Body of pancreas (tissue), 4 donors: Measurements from ENCODE around the gene RIPOR2. TPM values are rescaled to one million over a fixed set of nuclear protein-coding genes. Genes with fewer than 3 reads are reported as not detected.
A peak's percentile ranks its signal among the peaks of the same experiment; 100 is the strongest.

Experiments
- ATAC-seq: fragments of 150-250 bp; one replicate; pipeline ENCODE4 v1.9.1; 2016
- DNase-seq, 4 donors: peaks; one replicate each; pipeline ENCODE4 v3.0.0-alpha.2; 2019
- H3K27ac ChIP-seq, 4 donors: fragments of 200-600 bp; sonication (generic); 1 replicate in 3 of 4; 2 replicates in 1 of 4; pipeline versions ENCODE4 v1.5.1 to v1.6.1; 2016 to 2019; ENCODE audit warnings: mild to moderate bottlenecking in 1 of 4, mixed read lengths in 1 of 4, moderate library complexity in 1 of 4
- H3K27me3 ChIP-seq, 2 donors: fragments of 200-600 bp; sonication (generic); one replicate each; pipeline ENCODE4 v1.6.0; 2016; ENCODE audit warnings: mild to moderate bottlenecking in 1 of 2
- H3K36me3 ChIP-seq, 2 donors: fragments of 200-600 bp; sonication (generic); replicated peaks in 1 of 2; 2 replicates each; pipeline ENCODE4 v1.5.1; 2016; ENCODE audit warnings: low read depth in 2 of 2; ENCODE audit not compliant: insufficient read depth in 1 of 2
- H3K4me1 ChIP-seq: fragments of 200-600 bp; sonication (generic); one replicate; pipeline ENCODE4 v1.6.0; 2016
- H3K4me3 ChIP-seq, 2 donors: fragments of 200-600 bp; sonication (generic); 1 replicate in 1 of 2; 2 replicates in 1 of 2; pipeline ENCODE4 v1.5.1; 2016 to 2019
- H3K9me3 ChIP-seq, 3 donors: fragments of 200-600 bp; sonication (generic); 1 replicate in 2 of 3; 2 replicates in 1 of 3; pipeline ENCODE4 v1.5.1; 2016
- POLR2A ChIP-seq, 3 donors: fragments of 450-650 bp; IDR thresholded peaks; one replicate each; pipeline ENCODE4 v1.6.1; 2016; ENCODE audit warnings: antibody characterized with exemption in 3 of 3, mild to moderate bottlenecking in 2 of 3
- WGBS, 2 donors: methylation state at CpG; one replicate each; pipeline ENCODE4 v1.1.5; 2017; 5-methylcytosine and 5-hydroxymethylcytosine counted together
- intact Hi-C: fragments of 100-400 bp; cut with DNase I; formaldehyde crosslinking; loops from one replicate; pipeline ENCODE4 v1.15.1; 2023
- total RNA-seq, 2 donors: library from RNA; depleted of rRNA; stranded (reverse); fragments of >200 nt; gene quantifications; one replicate each; pipeline ENCODE4 v1.1.0, GENCODE V29; 2016
- TF ChIP-seq, protein P1 (sequence below), 7 experiments: fragments of 450-650 bp in 4 of 7; fragments of 200-600 bp in 3 of 7; sonication (generic) in 3 of 7; IDR thresholded peaks; one replicate each; pipeline ENCODE4 v1.5.1; 2016 to 2019; ENCODE audit warnings: antibody characterized with exemption in 7 of 7

RIPOR2 gene
- total RNA-seq, 2 donors from 2014 or later, result 1.3 to 1.6 TPM

DNA sequence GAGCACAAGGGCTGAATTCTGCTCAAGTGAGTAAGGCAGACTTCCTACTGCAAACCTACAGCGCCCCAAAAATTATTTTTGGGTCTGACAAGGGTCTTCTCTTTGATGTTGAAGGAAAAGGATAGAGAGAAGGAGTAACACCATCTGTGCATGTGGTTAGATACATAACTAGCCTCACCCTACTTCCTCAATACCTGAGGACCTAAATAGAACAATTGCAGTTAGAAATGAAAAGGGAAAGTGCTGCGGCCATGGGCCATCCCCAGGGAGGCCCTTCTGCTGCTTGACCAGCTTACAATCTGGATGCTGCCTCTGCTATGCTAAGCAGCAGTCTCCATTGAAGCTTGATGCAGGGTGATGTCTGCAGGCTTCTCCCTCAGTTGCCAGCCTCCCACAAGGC, 73.8 kb downstream of the RIPOR2 start:
- ATAC-seq, result no peak
- peaks cover 10% of the 10 kb centered on the region for H3K4me1 ChIP-seq
- H3K9me3 ChIP-seq, result no peaks in the 10 kb centered on the region
- no peak overlapping the region for H3K27ac ChIP-seq
- no peaks in the 10 kb centered on the region for H3K36me3 ChIP-seq
- no peaks in the 10 kb centered on the region for H3K27me3 ChIP-seq
- intact Hi-C loops, result no loop called here
- H3K4me3 ChIP-seq, result no peak overlapping the region
- WGBS, 2 donors, result 86 to 90% methylated on average over 2 of the region's 2 CpGs
- no peak for TF ChIP-seq POLR2A (IDR thresholded peaks at IDR 0.05)
- TF ChIP-seq, protein P1, sequence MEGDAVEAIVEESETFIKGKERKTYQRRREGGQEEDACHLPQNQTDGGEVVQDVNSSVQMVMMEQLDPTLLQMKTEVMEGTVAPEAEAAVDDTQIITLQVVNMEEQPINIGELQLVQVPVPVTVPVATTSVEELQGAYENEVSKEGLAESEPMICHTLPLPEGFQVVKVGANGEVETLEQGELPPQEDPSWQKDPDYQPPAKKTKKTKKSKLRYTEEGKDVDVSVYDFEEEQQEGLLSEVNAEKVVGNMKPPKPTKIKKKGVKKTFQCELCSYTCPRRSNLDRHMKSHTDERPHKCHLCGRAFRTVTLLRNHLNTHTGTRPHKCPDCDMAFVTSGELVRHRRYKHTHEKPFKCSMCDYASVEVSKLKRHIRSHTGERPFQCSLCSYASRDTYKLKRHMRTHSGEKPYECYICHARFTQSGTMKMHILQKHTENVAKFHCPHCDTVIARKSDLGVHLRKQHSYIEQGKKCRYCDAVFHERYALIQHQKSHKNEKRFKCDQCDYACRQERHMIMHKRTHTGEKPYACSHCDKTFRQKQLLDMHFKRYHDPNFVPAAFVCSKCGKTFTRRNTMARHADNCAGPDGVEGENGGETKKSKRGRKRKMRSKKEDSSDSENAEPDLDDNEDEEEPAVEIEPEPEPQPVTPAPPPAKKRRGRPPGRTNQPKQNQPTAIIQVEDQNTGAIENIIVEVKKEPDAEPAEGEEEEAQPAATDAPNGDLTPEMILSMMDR (IDR thresholded peaks at IDR 0.05), result no peak
- no peak for DNase-seq

DNA sequence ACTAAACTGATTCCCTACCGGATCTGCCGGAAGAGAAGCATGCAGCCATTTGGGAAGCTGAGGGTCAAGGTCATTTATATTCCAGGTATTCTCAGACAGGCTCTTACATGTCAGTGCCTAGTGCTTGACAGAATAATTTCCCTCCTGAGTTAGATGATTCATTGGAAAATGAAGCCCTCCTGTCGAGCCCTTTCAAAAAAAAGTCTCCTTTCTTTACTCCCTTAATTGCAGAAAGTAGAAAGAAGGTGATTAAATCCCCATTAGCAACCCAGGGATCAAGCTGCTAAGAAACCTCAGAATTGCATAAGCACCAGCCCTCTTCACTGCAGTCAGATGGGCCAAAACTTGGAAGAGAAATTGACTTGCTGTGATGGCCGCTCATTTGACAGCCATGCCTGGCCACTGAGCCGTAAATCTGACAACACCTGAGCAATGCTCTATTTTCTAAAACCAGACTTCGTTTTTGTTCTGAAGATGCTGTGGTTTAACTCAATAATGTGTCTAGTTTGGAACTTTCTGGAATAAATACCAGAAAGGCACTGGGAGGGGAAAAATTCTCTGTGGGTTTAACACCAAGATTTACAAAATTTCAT, 76.1 kb downstream of the RIPOR2 start:
- H3K27me3 ChIP-seq, result no peaks in the 10 kb centered on the region
- no peak overlapping the region for H3K4me3 ChIP-seq
- no peak for TF ChIP-seq POLR2A (IDR thresholded peaks at IDR 0.05)
- TF ChIP-seq, protein P1 (IDR thresholded peaks at IDR 0.05), result no peak
- H3K27ac ChIP-seq, result no peak overlapping the region
- no peaks in the 10 kb centered on the region for H3K9me3 ChIP-seq
- peaks cover 15% of the 10 kb centered on the region for H3K4me1 ChIP-seq
- DNase-seq (no peak), ATAC-seq (no peak)
- 80 to 88% methylated on average over 6 of the region's 6 CpGs for WGBS, 2 donors
- intact Hi-C loops, result loop anchor here (5.0 kb wide), 1 partner anchor 218 kb away; no protein-coding TSS in a partner anchor
- H3K36me3 ChIP-seq, result no peaks in the 10 kb centered on the region

DNA sequence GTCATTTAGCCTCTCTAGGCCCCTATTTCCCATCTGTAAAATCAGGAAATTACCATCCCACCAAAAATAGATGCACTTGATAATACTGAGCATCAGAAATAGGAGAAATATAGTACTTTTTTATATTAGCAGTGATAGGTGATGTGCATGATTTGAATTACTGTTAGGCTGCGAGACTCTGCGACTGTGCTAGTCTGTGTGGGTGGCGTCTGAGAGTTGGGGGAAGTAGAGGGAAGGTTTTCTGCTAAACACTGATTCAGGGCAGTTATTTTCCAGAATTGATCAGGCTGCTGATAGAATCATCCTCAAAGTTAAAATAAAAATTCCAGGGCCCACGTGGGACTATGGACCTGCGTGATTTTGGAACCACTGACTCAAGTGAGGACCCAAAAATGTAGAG, 76.6 kb downstream of the RIPOR2 start:
- DNase-seq (no peak), ATAC-seq (no peak)
- Histone ChIP-seq H3K27ac (no peak overlapping the region), H3K4me1 (peaks cover 15% of the 10 kb centered on the region), H3K27me3 (no peaks in the 10 kb centered on the region), H3K9me3 (no peaks in the 10 kb centered on the region), H3K4me3 (no peak overlapping the region), H3K36me3 (no peaks in the 10 kb centered on the region)
- TF ChIP-seq POLR2A (IDR thresholded peaks at IDR 0.05), result no peak
- TF ChIP-seq, protein P1 (IDR thresholded peaks at IDR 0.05), result no peak
- intact Hi-C loops, result loop anchor here (5.0 kb wide), 1 partner anchor 218 kb away; no protein-coding TSS in a partner anchor
- 89 to 93% methylated on average over 5 of the region's 5 CpGs for WGBS, 2 donors

DNA sequence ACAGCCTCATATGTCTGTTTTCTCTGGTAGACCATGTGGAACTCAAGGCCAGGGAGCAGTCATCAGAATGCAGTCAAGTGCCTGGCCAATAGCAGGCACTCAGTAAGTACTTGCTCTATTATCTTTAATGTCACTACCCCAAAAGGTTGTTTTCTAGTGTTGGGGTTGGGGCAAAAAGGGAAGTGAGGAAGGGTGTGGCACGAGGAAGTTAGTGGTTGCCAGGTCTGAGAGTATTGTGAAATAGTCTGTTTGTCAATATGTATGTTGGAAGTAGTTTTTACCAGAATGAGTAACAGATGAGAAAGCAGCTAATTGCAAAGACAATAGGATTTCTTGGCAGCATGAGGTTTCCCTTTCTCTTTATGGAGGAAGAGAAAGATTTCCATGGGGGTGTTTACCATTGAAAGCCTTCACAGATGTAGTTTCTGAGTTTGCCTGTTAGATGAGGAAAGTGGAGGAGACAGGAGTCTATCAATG, 77.5 kb downstream of the RIPOR2 start:
- peak overlapping the region in 1 of 4 donors; percentile 11 for H3K27ac ChIP-seq
- DNase-seq, result peak in 1 of 4 donors; percentile 40
- intact Hi-C loops, result loop anchor here (5.0 kb wide), 1 partner anchor 219 kb away; no protein-coding TSS in a partner anchor
- no peaks in the 10 kb centered on the region for H3K9me3 ChIP-seq
- no peak for ATAC-seq
- H3K27me3 ChIP-seq, result no peaks in the 10 kb centered on the region
- H3K4me1 ChIP-seq, result peaks cover 15% of the 10 kb centered on the region
- H3K36me3 ChIP-seq, result no peaks in the 10 kb centered on the region
- WGBS, 2 donors, result 20 to 33% methylated on average over 1 of the region's 1 CpG
- no peak overlapping the region for H3K4me3 ChIP-seq
- TF ChIP-seq POLR2A (IDR thresholded peaks at IDR 0.05), result no peak
- TF ChIP-seq, protein P1 (IDR thresholded peaks at IDR 0.05), result no peak
